HG03280 (cell line): Measurements from ENCODE around the gene SNAI1.
"Not testable (repeated sequence)": the region's sequence is repeated elsewhere in the genome, so short reads cannot be mapped to it uniquely, and the experiment has no call there.

Source experiments
- ATAC-seq: cut with Tn5 transposase; IDR thresholded peaks from one replicate; pipeline ENCODE4 v1.9.1; 2021; ENCODE audit warnings: mild to moderate bottlenecking, moderate library complexity; ENCODE audit not compliant: unreplicated experiment

Gene SNAI1

DNA sequence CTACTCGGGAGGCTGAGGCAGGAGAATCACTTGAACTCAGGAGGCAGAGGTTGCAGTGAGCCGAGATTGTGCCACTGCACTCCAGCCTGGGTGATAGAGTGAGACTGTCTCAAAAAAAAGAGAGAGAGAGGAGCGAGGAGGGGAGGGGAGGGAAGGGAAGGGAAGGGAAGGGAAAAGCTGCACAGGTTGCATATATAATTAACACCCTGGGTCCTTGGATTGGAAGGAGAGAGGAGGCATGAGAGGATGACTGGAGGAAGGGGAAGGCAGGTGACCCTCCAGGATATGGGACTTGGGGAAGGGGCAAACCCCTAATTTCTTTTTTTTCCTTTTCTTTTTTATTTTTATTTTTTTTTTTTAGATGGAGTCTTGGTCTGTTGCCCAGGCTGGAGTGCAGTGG, 28.8 kb downstream of the SNAI1 start:
- not testable (repeated sequence) for ATAC-seq

DNA sequence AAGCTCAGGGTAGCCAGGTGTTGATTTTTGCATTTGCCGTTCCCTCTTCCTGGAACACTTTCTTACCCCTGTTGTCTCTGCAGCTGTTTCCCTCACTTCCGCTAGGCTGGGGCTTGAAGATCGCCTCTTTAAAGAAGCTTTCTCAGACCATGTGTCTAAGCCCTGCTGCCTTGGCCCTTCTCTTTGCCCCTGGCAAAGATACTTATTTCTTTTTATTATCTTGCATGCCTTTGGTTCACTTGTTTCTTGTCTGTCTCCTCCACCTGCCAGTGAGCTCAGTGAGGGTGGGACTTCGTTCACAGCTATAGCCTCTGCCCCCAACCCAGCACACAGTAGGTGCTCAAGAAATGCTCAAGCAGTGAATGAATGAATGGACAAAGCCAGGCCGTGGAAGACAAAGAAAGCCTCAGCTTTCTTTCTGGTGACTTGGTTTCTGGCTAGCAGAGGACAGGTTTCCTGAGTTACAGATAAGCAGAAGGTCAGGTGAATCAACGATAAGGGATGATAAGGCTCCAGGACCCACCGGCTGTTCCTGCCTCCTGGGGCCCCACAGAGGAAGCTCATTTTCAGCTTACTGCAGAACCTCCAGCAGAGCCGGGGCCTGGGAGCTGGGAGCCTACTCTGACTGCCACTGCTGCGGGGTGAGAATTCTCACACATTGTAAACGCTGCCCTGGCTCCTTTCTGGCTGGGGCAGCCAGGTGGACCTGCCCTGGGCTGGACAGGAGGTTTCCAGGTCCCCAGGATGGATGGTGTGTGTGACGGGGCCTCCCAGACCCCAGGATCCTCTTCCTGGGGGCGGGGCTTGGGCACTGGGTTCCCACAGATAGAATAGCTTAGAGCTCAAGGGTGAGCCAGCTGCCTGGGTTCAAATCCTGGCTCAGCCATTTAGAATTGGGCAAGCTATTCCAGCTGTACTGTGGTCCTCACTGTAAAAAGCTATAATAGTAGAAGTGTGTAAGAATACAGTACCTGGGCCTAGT, 29.8 kb downstream of the SNAI1 start:
- no peak for ATAC-seq

DNA sequence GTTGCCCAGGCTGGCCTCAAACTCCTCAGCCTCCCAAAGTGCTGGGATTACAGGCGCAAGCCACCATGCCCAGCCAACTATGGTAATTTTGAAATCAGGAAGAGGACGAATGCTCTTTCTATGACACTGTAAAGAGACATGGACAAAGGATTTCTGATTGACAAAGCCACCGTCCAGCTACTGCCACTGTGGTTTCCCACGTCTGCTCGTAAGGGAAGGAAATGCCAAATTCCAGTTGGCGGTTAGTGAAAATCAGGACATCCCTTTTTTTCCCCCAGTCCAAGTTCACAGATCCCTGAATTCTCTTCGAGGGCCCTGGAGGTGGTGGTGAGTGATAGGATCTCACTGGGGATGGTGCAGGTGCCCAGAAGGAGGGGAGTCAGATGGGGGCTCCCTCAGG, 31.2 kb downstream of the SNAI1 start:
- no peak for ATAC-seq

DNA sequence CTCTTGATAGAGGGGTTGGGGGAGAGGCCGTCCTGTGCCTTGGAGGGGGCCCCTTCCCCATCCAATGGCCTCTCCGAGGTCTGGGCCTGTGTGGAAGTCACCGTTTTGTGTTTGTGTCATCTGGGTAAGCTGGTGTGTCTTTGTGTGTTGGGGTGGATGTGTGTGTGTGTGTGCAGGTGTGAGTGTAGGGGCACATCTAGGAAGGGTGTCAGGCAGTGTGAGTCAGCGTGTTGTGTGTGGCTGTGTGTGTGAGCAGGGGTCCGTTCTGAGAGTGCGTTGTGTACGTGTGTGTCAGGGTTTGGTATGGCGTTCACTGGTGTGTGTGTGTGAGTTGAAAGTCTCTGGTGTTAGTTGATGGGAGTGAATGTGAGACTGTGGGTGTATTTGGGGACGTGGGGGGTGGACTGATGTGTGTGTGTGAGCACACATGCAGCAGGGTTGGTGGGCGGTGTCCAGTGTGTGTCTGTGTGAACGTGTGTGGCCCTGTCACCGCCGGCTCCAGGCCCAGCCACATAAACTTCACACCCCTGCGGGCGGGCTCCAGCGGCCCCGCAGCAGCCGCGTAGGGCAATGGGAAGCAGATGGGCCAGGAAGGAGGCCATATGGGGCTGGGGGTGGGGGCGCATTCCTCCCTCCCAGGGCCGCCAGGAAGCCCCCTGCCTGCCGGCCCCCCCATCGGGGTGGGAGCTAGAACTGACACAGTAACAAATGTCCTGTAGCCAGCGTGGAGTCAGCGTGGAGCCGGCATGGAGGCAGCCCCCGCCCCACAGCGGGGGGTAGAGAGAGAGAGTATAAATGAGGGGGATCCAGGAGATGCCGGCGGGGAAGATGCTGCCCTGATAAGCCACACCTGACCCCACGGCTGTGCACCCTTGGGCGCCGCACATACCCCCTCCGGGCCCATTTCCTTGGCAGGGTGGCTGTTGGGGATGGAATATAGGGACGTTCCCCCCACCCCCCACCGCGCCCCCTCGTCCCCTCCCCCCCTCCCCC, 32.1 kb downstream of the SNAI1 start:
- ATAC-seq, result no peak

DNA sequence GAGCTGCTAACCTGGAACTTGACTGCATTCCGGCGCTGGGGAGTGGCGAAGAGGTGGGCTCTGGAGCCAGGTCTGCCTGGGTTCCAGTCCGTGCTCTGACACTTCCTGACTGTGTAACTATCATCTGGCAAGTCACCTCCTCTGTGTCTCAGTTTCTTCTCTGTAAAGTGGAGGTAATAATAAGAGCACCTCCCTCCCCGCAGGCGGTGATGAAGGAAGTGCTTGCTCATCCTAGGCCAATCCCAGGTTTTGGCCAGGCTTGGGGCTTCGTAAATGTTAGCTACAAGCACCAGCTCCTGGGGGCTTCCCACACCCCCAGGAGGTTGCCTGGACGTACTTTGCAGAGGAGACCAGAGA, 32.8 kb downstream of the SNAI1 start:
- ATAC-seq, result no peak

DNA sequence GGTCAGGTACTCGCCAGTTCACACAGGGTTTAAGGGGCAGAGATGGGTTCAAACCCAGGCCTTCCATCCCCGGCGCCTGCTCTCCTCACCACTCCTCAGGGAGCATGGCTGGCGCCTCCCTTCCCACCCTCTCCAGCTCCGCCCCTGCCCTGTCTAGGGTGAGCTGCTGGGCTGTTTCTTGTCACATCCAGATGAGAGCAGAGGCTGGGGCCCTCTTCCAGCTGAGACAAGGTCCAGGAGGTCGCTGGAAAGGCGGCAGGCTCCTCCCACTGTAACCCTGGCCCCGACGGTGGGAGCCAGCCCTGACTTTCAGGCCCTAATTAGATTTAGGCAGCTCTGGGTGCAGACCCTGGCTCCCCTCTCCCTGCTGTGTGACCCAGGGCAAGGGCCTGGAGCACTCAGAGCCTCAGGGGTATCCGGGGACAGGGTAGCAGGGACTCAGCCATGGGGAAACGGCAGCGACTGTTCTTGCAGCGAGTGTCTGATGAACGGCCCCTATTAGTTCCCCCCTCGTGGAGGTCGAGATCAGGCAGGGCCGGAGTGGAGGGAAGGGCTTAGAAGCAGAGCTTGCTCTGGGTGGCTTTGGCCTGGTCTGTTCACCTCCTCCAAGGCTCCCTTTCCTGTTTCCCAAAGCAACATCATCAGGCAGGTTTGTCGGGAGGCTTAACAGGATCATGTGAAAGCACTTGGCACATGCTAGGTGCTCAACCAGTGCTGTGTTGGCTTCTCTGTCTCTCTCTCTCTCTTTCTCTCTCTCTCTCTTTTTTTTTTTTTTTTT, 33.4 kb downstream of the SNAI1 start:
- ATAC-seq, result no peak

DNA sequence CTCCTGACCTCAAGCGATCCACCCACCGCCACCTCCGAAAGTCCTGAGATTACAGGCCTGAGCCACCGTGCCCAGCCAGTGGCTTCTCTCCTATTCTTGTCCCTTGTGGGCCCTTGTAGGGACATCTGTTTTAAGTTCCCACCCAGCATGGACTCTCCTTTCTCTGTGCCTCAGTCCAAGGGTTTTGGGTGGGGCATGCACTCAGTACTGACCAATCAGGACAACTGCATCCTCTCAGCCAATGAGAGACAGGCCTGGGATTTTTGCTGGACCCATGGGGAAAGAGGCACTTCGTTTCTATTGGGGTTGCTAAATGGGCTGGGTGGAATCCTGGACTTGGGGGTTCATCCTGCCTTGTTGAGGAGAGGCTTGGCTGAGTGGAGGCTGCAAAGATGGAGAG, 34.4 kb downstream of the SNAI1 start:
- ATAC-seq, result no peak

DNA sequence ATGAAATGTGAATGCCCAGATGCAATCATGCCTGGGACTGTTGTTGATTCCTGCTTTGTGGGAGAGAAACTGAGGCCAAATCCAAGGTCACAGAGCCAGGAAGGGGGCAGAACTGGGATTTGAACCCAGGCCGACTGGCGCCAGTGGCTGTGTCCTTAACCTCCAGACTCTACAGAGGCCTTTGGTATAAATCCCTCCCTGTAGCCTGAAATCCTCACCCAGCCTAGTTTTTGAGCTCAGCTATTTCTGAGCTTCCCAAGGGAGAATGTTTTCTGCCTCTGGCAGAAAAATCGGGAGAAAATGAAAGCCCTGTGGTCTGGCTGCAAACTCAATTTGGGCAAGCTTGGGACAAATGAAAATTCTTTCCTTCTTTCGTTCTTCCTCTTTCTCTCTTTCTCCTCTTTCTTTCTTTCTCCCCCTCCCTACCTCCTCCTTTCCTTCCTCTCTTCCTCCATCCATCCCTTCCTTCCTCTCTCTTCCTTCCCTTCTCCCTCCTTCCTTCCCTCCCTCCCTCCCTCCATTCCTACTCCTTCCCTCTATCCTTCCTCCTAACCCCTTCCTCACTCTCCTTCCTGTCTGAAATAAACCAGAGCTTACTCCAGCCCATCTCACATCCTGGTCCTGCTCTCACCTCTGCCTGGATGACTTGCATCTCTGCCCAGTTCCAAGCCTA, 34.9 kb downstream of the SNAI1 start:
- ATAC-seq, result no peak

DNA sequence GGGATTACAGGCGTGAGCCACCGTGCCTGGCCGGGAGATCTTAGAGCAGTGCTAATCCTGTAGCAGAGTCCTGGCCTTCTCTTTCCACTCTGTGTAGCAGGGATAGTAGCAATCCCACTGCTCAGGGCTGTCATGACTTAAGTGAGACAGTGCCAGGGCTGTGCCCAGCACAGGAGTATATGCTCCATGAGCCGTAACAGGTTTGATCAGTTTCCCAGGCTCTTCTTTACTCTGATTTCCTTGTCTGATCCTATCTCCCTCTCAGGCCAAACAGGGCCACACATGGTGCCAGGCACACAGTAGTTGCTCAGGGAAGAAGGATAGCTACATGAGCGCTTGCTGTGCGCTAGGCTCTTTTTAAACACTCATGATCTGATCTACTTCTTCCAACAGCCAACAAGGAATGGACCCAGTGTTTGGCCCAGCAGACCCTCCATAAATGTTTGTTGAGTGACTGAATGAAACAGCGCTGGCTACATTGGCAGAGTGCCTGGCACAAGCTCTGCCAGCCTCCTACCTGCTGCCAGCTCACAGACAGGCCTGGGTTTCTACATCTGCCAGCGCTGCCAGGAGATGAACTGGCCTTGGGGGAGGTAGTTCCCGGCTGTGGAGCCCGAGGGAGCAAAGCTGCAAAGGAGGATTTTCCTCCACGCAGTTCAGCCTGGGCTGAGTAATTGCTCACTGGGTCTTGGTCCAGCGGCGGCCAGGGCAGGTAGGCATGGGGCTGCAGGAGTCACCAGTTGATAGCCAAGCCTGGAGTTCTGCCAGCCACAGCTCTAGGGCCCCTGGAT, 36.9 kb downstream of the SNAI1 start:
- ATAC-seq, result no peak

DNA sequence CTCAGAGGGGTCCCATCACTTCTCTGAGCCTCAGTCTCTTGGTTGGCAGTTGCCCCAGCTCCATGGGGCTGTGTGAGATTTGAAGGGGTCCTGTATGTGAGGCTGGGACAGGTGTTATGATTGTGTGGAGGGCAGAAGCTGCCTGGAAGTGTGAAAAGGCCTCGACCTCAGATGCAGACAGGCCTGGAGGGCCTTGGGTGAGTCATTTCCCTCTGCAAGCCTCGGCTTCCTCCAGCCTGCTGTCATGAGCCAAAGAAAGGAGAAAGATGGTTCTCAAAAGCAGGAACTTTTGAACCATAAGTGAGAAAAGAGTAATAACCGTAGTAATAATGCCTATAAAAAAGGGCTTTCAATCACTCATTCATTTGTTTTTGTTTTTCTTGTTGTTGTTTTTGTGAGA, 37.5 kb downstream of the SNAI1 start:
- ATAC-seq, result no peak

DNA sequence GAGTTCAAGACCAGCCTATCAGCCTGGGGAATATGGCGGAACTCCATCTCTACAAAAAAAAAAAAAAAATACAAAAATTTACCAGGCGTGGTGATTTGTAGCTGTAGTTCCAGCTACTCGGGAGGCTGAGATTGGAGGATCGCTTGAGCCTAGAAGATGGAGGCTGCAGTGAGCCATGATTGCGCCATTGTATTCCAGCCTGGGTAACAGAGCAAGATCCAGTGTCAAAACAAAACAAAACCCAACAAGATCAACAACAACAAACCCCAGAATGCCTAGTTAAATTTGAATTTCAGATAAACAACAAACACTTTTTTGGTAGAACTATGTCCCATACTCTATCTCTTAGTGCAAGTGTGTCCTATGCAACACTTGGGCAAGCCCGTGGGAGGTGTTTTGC, 39.9 kb downstream of the SNAI1 start:
- ATAC-seq, result no peak

DNA sequence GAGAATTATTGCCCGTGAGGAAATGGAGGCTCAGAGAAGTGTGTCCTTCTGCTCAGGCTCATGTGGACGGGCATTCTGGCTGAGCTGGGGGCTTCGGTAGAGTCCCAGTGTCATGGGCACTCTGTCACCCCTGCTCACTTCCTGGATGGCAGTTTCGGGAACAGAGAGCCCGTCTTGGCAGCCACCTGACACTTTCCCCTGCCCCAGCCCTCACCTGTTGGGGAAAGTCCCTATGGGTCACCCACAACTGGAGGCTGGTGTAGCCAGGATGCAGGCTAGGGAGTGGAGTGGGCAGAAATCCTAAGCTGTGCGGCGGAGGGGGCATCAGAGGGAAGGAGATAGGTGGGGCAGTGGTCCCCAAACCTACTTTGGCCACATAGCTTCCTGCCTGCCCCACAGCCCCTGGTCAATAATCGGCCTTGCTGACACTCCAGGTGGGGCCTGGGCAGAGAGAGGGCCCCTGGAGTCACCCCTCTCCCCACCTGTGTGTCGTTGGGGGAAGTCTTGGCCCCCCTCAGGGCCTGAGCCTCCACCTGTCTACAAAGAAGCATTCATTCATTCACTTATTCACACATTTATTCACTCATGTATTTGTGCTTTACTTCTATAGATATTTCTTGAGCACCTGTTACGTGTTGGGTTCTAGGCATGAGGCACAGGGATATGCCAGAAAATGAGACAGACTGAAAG, 40.5 kb downstream of the SNAI1 start:
- ATAC-seq, result no peak

DNA sequence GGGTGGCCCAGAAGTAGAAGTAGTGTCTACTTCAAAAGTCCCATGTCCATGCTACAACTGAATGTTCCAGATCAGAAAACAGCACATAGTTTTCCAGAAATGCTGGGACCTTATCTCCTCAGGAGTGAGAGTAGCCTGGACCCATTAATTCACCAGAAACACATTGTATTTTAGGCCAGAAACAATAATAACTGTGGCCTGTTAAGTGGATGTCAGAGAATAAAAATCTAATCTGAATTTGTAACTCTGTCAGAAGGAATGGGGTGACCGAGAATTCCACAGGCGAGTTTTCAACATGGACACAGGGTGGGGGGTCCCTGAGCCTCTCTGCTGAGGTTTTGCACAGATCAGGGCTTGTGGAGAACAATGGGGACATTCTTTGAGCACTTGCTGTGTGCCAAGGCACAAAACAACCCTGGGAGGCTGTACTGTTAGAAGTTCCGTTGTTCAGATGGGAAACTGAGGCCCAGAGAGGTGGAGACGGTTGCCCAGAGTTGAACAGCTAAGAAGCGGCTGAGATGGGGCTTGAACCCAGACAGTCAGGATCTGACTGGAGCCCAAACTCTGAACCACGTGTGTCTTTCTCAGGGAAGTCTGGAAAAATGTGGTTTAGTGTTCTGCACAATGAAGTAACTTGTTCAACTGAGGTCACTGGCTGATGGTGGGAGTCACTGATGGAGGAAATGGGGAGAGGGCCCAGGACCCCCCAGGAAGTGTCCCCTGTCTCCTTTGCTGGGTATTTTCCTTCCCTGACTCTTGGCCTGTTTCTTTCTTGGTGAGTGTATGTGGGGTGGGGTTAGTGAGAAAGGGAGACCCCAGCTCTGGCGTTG, 44.2 kb downstream of the SNAI1 start:
- ATAC-seq, result no peak

DNA sequence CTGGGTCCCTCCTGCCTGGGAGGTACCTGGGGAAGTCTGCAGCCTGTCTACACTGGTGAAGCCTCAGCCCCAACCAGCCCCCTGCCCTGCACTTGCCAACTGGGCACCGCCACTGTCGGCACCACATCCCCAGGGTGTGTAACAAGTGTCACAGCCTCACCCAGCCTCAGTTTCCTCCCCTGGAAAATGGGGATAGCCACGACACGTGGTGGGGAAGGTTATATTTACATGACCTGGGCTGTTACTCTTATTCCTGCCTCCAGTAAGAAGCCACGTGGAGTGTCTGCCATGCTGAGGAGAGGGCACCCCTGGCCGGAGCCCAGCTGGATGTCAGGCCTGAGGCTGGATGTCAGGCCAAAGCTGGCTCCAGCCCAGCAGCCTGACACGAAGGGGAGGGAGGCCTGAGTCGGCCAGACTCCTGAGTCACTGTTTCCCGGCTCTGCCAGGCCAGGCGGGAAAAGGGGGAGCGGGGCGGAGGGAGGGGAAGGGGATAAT, 44.9 kb downstream of the SNAI1 start:
- no peak for ATAC-seq

DNA sequence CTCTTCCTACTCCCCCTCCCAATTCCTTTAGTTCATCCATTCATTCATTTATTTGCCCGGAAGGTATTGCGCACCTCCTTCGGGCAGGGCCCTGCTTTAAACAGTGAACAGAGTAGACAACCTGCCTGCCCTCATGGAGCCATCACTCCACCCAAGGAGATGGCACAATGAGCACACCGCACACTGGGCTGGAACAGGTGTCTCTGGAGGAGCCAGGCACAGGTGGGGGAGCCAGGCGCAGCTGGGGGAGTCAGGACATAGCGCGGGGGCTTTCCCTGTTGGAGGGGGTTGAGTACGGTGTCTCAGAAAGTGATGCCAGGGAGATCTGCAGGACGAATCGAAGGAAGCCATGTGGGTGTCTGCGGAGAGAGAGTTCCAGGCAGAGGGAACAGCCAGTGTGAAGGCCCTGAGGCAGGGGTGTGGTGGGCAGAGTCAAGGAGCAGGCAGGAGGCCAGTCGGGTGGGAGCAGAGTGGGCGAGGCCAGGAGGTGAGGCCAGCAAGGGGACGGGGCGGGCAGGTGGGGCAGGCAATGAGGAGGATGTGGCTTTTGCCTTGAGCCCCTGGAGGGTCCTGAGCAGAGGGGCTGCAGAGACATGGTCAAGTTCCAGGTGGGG, 46.4 kb downstream of the SNAI1 start:
- no peak for ATAC-seq

DNA sequence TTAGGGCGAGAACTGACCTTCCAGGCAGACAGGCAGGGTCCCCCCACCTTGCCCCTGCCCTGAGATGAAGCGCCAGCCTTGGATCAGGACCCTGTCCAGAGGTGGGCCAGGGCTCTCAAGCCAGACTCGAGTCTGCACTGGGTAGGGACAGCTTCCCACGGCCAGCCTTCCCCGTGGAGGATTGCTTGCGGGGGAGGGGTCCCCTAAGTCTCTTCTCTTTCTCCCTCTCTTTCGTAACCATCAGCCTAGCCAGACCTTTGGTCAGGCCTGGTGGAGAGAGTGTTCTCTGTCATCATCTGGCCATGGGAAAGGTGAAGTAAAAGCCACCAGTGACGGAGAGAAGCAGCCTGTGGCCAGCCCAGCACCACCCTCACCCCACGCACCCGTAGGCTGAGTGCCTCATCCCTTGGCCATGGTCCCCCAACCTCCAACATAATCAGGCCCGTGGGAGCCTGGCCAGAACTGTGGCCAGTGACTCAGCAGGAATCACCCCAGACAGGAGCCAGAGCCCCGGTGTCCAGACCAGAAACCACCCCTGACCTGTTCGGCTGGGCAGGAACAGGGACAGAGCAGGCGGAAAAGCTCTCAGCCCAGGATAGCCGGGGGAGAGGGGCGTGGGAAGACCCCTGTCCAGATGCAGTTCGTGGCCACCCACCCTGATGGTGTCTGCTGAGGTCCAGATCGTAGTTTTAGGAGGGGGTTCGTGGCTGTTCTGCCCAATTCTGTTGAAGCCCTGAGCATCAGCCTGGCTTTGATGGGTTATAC, 47.1 kb downstream of the SNAI1 start:
- ATAC-seq, result no peak
